Endodermal cell (in vitro differentiated cells): Measurements from ENCODE around the gene BEND7. TPM values are rescaled to one million over a fixed set of nuclear protein-coding genes. Genes with fewer than 3 reads are reported as not detected.

Experiments
- DNase-seq: peaks from one replicate; pipeline ENCODE4 v3.0.0-alpha.2; 2017
- H3K27ac ChIP-seq: 2 replicates; pipeline ENCODE4 v1.5.1; 2013; ENCODE audit warnings: mild to moderate bottlenecking, low read depth, low read length, moderate library complexity
- H3K27me3 ChIP-seq: 2 replicates; pipeline ENCODE4 v1.6.1; 2013; ENCODE audit warnings: mild to moderate bottlenecking, low read length, moderate library complexity; ENCODE audit not compliant: insufficient read depth, control insufficient read depth, poor library complexity, severe bottlenecking
- H3K36me3 ChIP-seq: 2 replicates; pipeline ENCODE4 v1.7.0; 2013; ENCODE audit warnings: mild to moderate bottlenecking, low read length, moderate library complexity; ENCODE audit not compliant: control insufficient read depth, insufficient read depth
- H3K4me1 ChIP-seq: one replicate; pipeline ENCODE4 v1.7.0; 2013; ENCODE audit warnings: low read length; ENCODE audit not compliant: control insufficient read depth, insufficient read depth
- H3K4me3 ChIP-seq: 2 replicates; pipeline ENCODE4 v1.5.1; 2013; ENCODE audit warnings: mild to moderate bottlenecking, low read length, moderate library complexity
- H3K9ac ChIP-seq: 2 replicates; pipeline ENCODE4 v1.6.1; 2013; ENCODE audit warnings: mild to moderate bottlenecking, low read length, moderate library complexity; ENCODE audit not compliant: poor library complexity, severe bottlenecking; ENCODE audit errors: extremely low read depth
- H3K9me3 ChIP-seq: 2 replicates; pipeline ENCODE4 v1.6.1; 2013; ENCODE audit warnings: mild to moderate bottlenecking, low read length, moderate library complexity; ENCODE audit not compliant: control insufficient read depth
- H3K27ac Mint-ChIP-seq: 2 replicates; pipeline ENCODE4 v1.8.0; 2020; ENCODE audit warnings: mixed read lengths
- H3K27me3 Mint-ChIP-seq: 2 replicates; pipeline ENCODE4 v1.8.0; 2021; ENCODE audit warnings: mild to moderate bottlenecking, mixed read lengths; ENCODE audit not compliant: insufficient read depth
- H3K36me3 Mint-ChIP-seq: 2 replicates; pipeline ENCODE4 v1.8.0; 2020; ENCODE audit warnings: low read depth, mixed read lengths
- H3K4me1 Mint-ChIP-seq: 2 replicates; pipeline ENCODE4 v1.8.0; 2020; ENCODE audit warnings: mixed read lengths
- H3K4me3 Mint-ChIP-seq: 2 replicates; pipeline ENCODE4 v1.8.0; 2020; ENCODE audit warnings: mild to moderate bottlenecking, moderate library complexity, mixed read lengths
- H3K9me3 Mint-ChIP-seq: 2 replicates; pipeline ENCODE4 v1.8.0; 2020; ENCODE audit warnings: mild to moderate bottlenecking, mixed read lengths
- CTCF ChIP-seq: fragments of 200-600 bp; sonication (generic); conservative IDR thresholded peaks from 2 replicates; pipeline ENCODE4 v1.5.0; 2021; ENCODE audit warnings: antibody characterized with exemption, mild to moderate bottlenecking
- WGBS, 2 experiments: methylation state at CpG; one replicate each; pipeline versions ENCODE4 v1.1.5 to v1.1.7; 2013; ENCODE audit warnings: missing lambda C conversion rate in 2 of 2, mixed read lengths in 1 of 2; ENCODE audit not compliant: insufficient coverage in 1 of 2, insufficient read length in 1 of 2; 5-methylcytosine and 5-hydroxymethylcytosine counted together
- total RNA-seq, 2 donors: library from RNA; stranded (reverse); fragmentation: NEBNext Ultra II Directional in 1 of 2; extraction: Animal tissue kit (Norgen Biotek cat#: 25700) in 1 of 2; gene quantifications; 2 replicates in 1 of 2; 3 replicates in 1 of 2; pipeline ENCODE4 v1.2.1, GENCODE V29; 2021

Gene BEND7
- total RNA-seq, 2 donors from 2014 or later, result 5.3 to 5.7 TPM

- Histone ChIP-seq H3K9ac (no peak overlapping the region), H3K27ac (no peak overlapping the region), H3K27me3 (no peaks in the 10 kb centered on the region), H3K9me3 (no peaks in the 10 kb centered on the region), H3K4me3 (no peak overlapping the region), H3K4me1 (no peaks in the 10 kb centered on the region), H3K36me3 (no peaks in the 10 kb centered on the region)
- WGBS, 2 experiments, result 88% methylated on average over 11 to 14 of the region's 14 CpGs
- Mint-ChIP-seq H3K4me3 (no peak overlapping the region), H3K4me1 (no peaks in the 10 kb centered on the region), H3K27me3 (no peaks in the 10 kb centered on the region), H3K9me3 (no peaks in the 10 kb centered on the region), H3K27ac (no peak overlapping the region), H3K36me3 (no peaks in the 10 kb centered on the region)
- TF ChIP-seq CTCF, result no peak
- no peak for DNase-seq
Measured at GRCh38 chr10:13514296-13514695, 14.5 kb downstream of the BEND7 start.

GRCh38 chr10:13512564-13512963 lies 16.2 kb downstream of the BEND7 start:
- Mint-ChIP-seq H3K27me3 (no peaks in the 10 kb centered on the region), H3K4me3 (no peak overlapping the region), H3K27ac (no peak overlapping the region), H3K4me1 (no peaks in the 10 kb centered on the region), H3K36me3 (no peaks in the 10 kb centered on the region), H3K9me3 (no peaks in the 10 kb centered on the region)
- Histone ChIP-seq H3K9ac (no peak overlapping the region), H3K27me3 (no peaks in the 10 kb centered on the region), H3K4me3 (no peak overlapping the region), H3K36me3 (no peaks in the 10 kb centered on the region), H3K9me3 (no peaks in the 10 kb centered on the region), H3K4me1 (no peaks in the 10 kb centered on the region), H3K27ac (no peak overlapping the region)
- 95 to 100% methylated on average over 1 of the region's 2 CpGs for WGBS, 2 experiments
- no peak for DNase-seq
- no peak for TF ChIP-seq CTCF

GRCh38 chr10:13511409-13511808 lies 17.4 kb downstream of the BEND7 start:
- TF ChIP-seq CTCF, result no peak
- H3K36me3 ChIP-seq, result no peaks in the 10 kb centered on the region
- no peak overlapping the region for H3K9ac ChIP-seq
- H3K27me3 ChIP-seq, result no peaks in the 10 kb centered on the region
- Mint-ChIP-seq H3K36me3 (no peaks in the 10 kb centered on the region), H3K27ac (no peak overlapping the region), H3K9me3 (no peaks in the 10 kb centered on the region), H3K4me1 (no peaks in the 10 kb centered on the region), H3K27me3 (no peaks in the 10 kb centered on the region), H3K4me3 (no peak overlapping the region)
- no peak overlapping the region for H3K27ac ChIP-seq
- 92% methylated on average over 2 to 5 of the region's 5 CpGs for WGBS, 2 experiments
- no peak overlapping the region for H3K4me3 ChIP-seq
- no peak for DNase-seq
- no peaks in the 10 kb centered on the region for H3K4me1 ChIP-seq
- H3K9me3 ChIP-seq, result no peaks in the 10 kb centered on the region
